Calu3 (cell line): ENCODE results near the gene ZNF407. TPM values are rescaled to one million over a fixed set of nuclear protein-coding genes. Genes with fewer than 3 reads are reported as not detected.

Experiments
- BruUV-seq: library from RNA; stranded (reverse); fragments of 400-500 nt; replicated peaks from 2 replicates; lab custom pipeline; 2021; lab: Mats Ljungman, UMichigan
- CTCF ChIA-PET: fragments of 300-600 bp; sonication (Branson Sonifier 250); formaldehyde crosslinking; loops from one replicate; lab custom pipeline; 2022; ENCODE audit warnings: antibody characterized with exemption; lab: Charles Lee
- DNase-seq: peaks from one replicate; pipeline ENCODE4 v3.0.0; 2022
- H3K27ac Mint-ChIP-seq: one replicate; pipeline ENCODE4 v1.8.0; 2022; ENCODE audit warnings: mixed read lengths; ENCODE audit not compliant: unreplicated experiment
- H3K27me3 Mint-ChIP-seq: one replicate; pipeline ENCODE4 v1.8.0; 2022; ENCODE audit warnings: mixed read lengths; ENCODE audit not compliant: unreplicated experiment
- H3K36me3 Mint-ChIP-seq: one replicate; pipeline ENCODE4 v1.8.0; 2022; ENCODE audit warnings: mild to moderate bottlenecking, moderate library complexity, mixed read lengths; ENCODE audit not compliant: insufficient read depth, unreplicated experiment
- H3K4me1 Mint-ChIP-seq: one replicate; pipeline ENCODE4 v1.8.0; 2022; ENCODE audit warnings: mild to moderate bottlenecking, low read depth, mixed read lengths; ENCODE audit not compliant: unreplicated experiment
- H3K4me3 Mint-ChIP-seq: one replicate; pipeline ENCODE4 v1.8.0; 2022; ENCODE audit warnings: mild to moderate bottlenecking, low read depth, moderate library complexity, mixed read lengths; ENCODE audit not compliant: unreplicated experiment
- H3K9me3 Mint-ChIP-seq: one replicate; pipeline ENCODE4 v1.8.0; 2022; ENCODE audit warnings: low read depth, mixed read lengths; ENCODE audit not compliant: unreplicated experiment
- intact Hi-C: fragments of 100-400 bp; cut with micrococcal nuclease; formaldehyde crosslinking; loops from one replicate; pipeline ENCODE4 v1.10.0; 2022; ENCODE audit not compliant: unreplicated experiment
- total RNA-seq: library from RNA; stranded (reverse); gene quantifications from 2 replicates; pipeline ENCODE4 v1.2.3, GENCODE V29; 2022
- TF ChIP-seq, protein P1 (sequence below): fragments of 200-600 bp; IDR thresholded peaks from one replicate; pipeline ENCODE4 v1.8.0; 2022; ENCODE audit warnings: antibody characterized with exemption; ENCODE audit not compliant: unreplicated experiment

Gene ZNF407
- total RNA-seq, 1 experiment from 2014 or later, result 17.4 TPM

DNA sequence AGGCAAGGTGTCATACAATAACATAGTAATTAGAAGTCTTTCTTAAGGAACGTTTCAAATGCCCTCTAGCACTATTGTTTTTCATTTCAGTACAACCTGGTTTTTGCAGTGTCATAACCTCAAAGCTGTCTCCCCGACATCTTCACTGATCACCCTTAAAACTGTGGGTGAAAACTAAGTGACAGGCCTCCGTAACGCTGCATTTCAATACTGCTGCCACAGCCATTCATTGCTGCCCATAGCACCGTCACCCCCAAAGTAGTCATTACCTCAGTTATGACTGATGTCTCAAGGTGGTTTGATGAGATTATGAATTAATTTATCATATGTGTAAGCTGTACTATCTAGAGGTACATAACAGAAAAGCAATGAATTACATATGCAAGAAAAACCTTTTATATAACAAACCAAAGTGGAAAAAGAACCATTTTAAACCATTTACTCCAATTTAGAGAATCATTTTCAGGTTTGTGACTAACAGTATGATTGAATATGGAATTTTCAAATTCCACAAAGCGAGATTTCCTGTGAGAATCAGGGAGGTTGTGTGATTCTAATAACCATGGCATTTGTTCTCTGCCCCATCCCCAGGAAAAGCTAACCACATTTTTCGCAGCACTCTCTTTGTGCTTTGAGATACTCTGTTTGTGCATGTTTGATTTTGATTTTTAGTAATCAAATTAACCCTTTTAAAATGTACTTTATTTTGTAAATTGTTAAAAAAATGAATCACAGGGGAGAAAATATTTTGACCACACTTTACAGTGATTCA lies 348.3 kb downstream of the ZNF407 start:
- no peak overlapping the region for H3K27ac Mint-ChIP-seq
- DNase-seq, result no peak
- TF ChIP-seq, protein P1, sequence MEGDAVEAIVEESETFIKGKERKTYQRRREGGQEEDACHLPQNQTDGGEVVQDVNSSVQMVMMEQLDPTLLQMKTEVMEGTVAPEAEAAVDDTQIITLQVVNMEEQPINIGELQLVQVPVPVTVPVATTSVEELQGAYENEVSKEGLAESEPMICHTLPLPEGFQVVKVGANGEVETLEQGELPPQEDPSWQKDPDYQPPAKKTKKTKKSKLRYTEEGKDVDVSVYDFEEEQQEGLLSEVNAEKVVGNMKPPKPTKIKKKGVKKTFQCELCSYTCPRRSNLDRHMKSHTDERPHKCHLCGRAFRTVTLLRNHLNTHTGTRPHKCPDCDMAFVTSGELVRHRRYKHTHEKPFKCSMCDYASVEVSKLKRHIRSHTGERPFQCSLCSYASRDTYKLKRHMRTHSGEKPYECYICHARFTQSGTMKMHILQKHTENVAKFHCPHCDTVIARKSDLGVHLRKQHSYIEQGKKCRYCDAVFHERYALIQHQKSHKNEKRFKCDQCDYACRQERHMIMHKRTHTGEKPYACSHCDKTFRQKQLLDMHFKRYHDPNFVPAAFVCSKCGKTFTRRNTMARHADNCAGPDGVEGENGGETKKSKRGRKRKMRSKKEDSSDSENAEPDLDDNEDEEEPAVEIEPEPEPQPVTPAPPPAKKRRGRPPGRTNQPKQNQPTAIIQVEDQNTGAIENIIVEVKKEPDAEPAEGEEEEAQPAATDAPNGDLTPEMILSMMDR, result no peak
- CTCF ChIA-PET, result no interaction called here
- peaks cover 36% of the 10 kb centered on the region for H3K4me1 Mint-ChIP-seq
- intact Hi-C loops, result no loop called here
- no peaks in the 10 kb centered on the region for H3K27me3 Mint-ChIP-seq
- H3K4me3 Mint-ChIP-seq, result no peak overlapping the region
- BruUV-seq, result no TSS peak
- peaks cover 6% of the 10 kb centered on the region for H3K36me3 Mint-ChIP-seq
- no peaks in the 10 kb centered on the region for H3K9me3 Mint-ChIP-seq

DNA sequence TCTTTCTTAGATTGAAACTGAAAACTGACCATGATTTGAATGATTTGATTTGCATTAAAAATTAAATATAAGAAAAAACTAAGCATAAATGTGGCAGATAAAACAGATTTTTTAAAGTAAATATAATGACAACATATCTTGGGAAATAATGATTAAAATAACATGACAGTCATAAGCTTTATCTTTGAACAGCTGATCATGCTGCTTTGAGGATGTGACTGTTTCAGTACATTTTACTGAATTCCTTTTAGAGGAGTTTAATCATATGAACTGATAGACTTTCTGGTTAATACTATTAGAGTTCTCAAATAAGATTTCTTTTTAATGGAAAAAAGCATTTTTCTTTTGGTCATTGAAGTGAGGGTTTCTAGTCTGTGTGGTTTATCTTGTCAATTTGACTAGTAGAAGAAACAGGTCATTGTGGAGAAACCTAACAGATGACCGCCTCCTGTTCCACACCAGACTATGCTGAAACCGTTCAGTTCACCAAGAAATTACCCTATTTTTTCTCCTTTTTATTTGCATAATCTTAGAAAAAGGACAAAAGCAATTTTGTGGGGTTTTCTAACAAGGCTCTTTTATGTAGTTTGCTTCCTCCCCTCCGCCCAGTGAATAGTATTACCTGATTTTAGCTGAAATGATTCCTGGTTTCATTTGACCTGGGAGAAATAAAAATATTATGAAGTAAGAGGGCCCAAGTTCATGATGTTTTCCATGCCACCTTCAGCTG lies 349.1 kb downstream of the ZNF407 start:
- H3K4me3 Mint-ChIP-seq, result no peak overlapping the region
- peaks cover 45% of the 10 kb centered on the region for H3K4me1 Mint-ChIP-seq
- H3K9me3 Mint-ChIP-seq, result no peaks in the 10 kb centered on the region
- intact Hi-C loops, result no loop called here
- no TSS peak for BruUV-seq
- H3K27me3 Mint-ChIP-seq, result no peaks in the 10 kb centered on the region
- TF ChIP-seq, protein P1, result no peak
- H3K36me3 Mint-ChIP-seq, result peaks cover 6% of the 10 kb centered on the region
- no peak overlapping the region for H3K27ac Mint-ChIP-seq
- CTCF ChIA-PET, result no interaction called here
- DNase-seq, result no peak

DNA sequence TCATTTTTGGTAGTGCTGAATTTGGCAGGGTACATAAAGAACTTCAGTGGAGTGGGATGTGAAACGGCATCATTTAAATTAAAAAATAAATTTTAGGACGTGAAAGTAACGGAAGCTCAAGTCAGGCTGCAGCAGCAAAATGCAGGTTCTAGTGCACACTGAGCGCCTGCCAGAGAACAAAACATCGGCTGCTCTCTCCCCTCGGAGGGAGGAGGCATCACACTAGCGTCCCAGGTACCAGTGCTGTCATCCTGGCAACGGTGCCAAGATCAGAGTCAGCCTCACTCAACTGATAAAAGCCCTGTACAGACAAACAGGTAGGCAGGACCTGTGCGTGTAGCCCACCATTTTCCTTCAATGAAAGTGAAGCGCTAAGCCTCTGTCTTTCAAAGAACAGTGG lies 349.7 kb downstream of the ZNF407 start:
- no peaks in the 10 kb centered on the region for H3K27me3 Mint-ChIP-seq
- no peak overlapping the region for H3K27ac Mint-ChIP-seq
- CTCF ChIA-PET, result no interaction called here
- intact Hi-C loops, result no loop called here
- peaks cover 6% of the 10 kb centered on the region for H3K36me3 Mint-ChIP-seq
- peaks cover 46% of the 10 kb centered on the region for H3K4me1 Mint-ChIP-seq
- H3K4me3 Mint-ChIP-seq, result no peak overlapping the region
- TF ChIP-seq, protein P1, result no peak
- H3K9me3 Mint-ChIP-seq, result no peaks in the 10 kb centered on the region
- BruUV-seq, result no TSS peak
- no peak for DNase-seq

DNA sequence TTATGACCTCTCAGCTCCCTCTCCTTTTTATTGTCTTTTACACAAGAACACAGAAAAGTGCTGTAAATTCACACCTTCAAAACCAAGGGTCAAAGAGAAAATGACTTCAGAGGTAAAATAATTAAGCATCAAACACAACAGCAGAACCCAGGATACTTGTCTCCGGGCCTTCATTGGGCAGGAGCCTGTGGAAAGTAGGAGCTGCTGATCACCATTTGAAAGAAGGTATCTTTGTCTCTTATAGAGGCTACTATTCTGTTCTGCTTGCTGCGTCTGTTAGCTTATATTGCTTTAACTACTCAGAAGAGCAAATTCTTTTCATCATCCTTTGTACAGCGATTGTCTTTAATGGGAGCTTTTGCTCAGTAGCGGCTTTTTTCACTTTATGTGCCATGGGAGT lies 350.2 kb downstream of the ZNF407 start:
- Mint-ChIP-seq H3K36me3 (peaks cover 6% of the 10 kb centered on the region), H3K9me3 (no peaks in the 10 kb centered on the region), H3K27ac (no peak overlapping the region), H3K4me1 (peaks cover 51% of the 10 kb centered on the region), H3K4me3 (no peak overlapping the region), H3K27me3 (no peaks in the 10 kb centered on the region)
- CTCF ChIA-PET, result no interaction called here
- TF ChIP-seq, protein P1, result no peak
- no peak for DNase-seq
- BruUV-seq, result no TSS peak
- intact Hi-C loops, result no loop called here
